22Rv1 (cell line): ENCODE measurements around the gene PAX3.

Source experiments
- H3K27ac ChIP-seq: fragments of 450-650 bp; 2 replicates; pipeline ENCODE4 v1.5.1; 2017
- CTCF ChIP-seq: fragments of 450-650 bp; IDR thresholded peaks from 2 replicates; pipeline ENCODE4 v1.5.1; 2017; ENCODE audit warnings: mild to moderate bottlenecking
- ZFX ChIP-seq: fragments of 450-650 bp; IDR thresholded peaks from 2 replicates; pipeline ENCODE4 v1.6.1; 2017; ENCODE audit warnings: antibody characterized with exemption, borderline replicate concordance

PAX3 gene

DNA sequence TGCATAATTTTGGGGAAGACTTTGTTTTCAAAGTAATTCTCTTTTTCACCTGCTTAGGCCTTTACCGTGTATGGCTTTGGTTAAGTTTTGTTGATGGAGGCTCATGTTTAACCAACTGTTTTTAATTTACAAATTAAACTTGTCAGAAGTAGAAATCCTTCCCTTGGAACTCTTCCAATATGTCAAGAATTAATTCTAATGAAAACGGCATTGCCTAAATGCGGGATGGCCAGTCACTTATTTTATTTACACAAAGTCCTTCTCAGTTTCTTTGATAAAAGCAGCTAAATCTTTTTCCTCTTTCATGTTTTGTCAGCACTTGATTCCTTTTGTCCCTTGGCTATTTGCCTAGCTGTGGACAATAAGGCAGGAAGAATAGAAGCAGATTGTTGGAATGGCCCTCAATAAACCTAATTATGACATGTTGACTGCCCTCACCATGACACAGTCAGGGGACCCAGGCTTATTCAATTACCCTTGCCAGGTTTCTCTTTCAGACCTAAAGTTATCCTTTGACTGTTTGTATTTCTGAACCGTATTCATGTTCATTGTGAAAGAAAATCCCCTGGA is 26.3 kb downstream of the PAX3 start:
- no peak for TF ChIP-seq ZFX
- no peak for TF ChIP-seq CTCF
- H3K27ac ChIP-seq = no peak overlapping the region

DNA sequence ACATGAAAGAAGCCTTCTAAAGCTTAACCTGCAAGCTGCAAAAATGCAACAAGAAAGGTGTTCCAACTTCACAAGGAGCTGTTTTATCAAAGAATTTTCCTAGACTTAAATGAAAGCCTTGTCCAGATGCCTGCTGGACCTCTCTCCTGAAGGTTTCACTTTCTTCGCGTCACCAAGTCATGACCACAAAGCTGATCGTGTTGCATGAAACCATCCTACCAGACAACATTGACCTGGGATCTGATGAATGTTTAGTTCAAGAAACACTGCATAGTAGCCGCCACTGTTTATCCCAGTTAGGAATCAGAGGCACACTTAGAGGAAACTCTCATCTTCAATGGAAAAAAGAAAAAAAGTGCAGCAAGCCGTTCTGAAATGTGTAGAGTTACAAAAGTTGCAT is 26.9 kb downstream of the PAX3 start:
- TF ChIP-seq ZFX (no peak), CTCF (no peak)
- no peak overlapping the region for H3K27ac ChIP-seq

- TF ChIP-seq CTCF (no peak), ZFX (no peak)
Observed at GRCh38 chr2:222270396-222270795, 28.4 kb downstream of the PAX3 start.

GRCh38 chr2:222269132-222269531 is 29.7 kb downstream of the PAX3 start:
- TF ChIP-seq ZFX (no peak), CTCF (no peak)
- H3K27ac ChIP-seq = no peak overlapping the region

More at GRCh38 chr2:222270396-222270795, 28.4 kb downstream of the PAX3 start:
- H3K27ac ChIP-seq = no peak overlapping the region

DNA sequence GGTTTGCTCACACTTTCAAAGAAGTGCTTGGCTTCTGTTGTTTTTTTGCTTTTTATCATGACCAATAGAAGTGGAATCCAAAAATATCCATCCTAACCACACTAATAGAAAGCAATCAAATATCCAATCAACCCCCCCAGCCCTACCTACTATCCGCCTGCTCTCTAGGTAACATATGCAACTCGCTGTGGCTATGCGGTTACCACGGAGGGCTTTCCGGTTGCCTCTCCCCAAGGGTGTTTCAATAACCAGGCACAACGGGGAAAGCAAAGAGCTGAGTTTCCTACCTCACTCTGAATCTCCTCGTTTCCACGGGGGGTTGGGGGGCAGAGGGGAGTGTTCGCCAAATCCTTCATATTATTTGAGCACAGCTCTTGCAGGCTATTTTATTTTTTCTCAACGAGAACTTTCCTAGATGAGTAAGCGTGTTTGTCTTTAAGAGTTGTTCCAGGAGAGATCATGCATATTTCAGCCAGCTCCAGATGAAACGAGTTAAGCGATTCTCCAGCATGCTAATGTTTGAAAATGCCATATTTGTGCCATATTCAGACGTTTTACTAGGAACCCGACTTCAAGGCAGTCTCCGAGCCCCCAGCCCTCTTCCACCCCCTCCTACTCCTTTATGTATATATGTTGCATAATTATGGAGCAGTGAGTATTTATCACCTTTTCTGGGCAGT is 30.3 kb downstream of the PAX3 start:
- TF ChIP-seq CTCF (no peak), ZFX (no peak)

DNA sequence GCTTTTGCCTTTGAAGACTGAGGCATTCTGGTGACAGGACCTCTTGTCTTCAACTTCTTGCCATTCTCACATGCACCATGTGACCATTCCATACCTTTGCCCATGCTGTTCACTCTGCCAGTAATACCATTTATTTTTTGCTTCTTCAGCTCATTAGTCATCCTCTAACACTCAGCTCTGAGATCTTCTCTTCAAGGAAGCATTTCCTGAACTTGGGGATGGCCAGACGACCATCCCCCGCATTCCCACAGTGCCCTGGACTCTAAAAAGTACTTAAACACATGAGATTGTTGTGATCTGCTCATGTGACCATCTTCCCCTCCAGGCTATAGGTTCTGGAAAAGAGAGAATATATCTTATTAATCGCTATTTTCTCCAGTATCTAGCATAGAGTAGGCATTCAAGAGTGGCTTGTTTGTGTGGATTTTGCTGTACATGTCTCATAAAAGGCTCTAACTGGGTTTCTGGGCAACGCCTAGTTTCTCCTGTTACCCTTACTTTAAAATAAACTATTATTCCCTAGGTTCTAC is 33.9 kb downstream of the PAX3 start:
- H3K27ac ChIP-seq = no peak overlapping the region
- TF ChIP-seq CTCF (no peak), ZFX (no peak)

More for the DNA sequence above, 30.3 kb downstream of the PAX3 start:
- H3K27ac ChIP-seq = no peak overlapping the region

DNA sequence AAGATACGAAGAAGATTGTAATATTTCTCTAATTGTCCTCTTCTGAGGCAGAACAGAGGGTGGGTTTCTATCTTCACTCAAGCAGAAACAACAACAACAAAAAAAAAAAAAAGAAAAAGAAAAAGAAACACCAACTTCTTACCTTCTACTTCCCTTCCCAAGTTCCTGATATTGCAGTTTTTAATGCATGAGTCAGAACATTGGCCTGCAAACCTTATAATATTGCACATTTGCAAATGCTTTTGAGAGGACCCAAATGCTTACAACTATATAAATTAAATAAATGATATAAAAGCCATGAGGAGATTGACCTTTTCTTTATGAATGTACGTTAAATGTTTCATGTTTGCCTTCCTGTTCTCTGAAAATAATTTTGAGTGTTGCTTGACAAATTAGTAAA is 37.3 kb downstream of the PAX3 start:
- no peak overlapping the region for H3K27ac ChIP-seq
- TF ChIP-seq ZFX = no peak
- TF ChIP-seq CTCF = no peak
